GM19324 (cell line): ENCODE data around the gene COL26A1.
"Not testable (repeated sequence)": the region's sequence is repeated elsewhere in the genome, so short reads cannot be mapped to it uniquely, and the experiment has no call there.

Experiments used
- ATAC-seq: cut with Tn5 transposase; IDR thresholded peaks from one replicate; pipeline ENCODE4 v1.9.1; 2021; ENCODE audit warnings: mild to moderate bottlenecking, moderate library complexity; ENCODE audit not compliant: unreplicated experiment, low FRiP score

Gene COL26A1

DNA sequence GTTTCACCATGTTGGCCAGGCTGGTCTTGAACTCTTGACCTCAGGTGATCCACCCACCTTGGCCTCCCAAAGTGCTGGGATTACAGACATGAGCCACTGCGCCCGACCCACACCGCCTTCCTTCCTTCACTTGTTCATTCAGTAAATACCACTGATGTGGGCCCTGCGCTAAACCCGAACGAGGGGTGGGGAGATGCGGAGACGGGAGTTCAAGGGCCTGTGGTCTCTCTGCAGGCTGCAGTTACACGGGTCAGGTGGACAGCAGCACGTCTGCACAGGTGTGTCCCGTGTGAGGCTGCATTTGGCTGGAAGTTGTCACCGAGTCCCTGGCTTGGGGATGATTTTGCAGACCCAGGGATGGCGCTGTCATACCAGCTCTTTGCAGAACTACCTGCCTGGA is 38.1 kb downstream of the COL26A1 start:
- no peak for ATAC-seq

GRCh38 chr7:101401390-101402080 is 38.9 kb downstream of the COL26A1 start:
- no peak for ATAC-seq

DNA sequence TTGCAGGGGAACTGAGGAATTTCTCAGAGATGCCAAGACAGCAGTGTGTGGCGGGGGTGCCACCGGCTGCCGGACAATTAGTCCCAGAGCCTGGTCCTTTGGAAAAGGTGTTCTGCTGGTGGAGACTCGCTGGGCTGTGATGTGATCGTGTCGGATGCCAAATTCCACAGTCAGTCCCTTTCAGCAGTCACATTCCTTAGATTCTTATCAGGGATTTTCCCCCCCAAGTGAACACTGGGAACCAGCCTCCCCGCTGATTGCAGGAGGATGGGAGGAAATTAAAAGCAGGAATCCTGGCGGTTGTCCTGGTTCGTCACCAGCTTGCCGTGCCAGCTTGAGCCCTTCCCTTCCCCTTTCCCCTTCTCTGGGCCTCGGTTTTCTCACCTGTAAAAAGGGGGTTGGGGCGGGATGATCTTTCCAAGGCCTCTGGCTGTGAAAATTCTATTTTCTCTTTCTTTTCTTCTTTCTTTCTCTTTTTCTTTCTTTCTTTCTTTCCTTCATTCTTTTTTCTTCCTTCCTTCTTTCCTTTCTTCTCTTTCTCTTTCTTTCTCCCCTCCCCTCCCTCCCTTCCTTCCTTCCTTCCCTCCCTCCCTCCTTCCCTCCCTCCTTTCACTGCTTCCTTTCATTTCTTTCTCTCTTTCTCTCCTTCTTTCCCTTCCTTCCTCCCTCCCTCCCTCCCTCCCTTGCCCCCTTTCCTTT is 39.6 kb downstream of the COL26A1 start:
- ATAC-seq, result no peak

GRCh38 chr7:101402835-101403234 is 40.2 kb downstream of the COL26A1 start:
- no peak for ATAC-seq

DNA sequence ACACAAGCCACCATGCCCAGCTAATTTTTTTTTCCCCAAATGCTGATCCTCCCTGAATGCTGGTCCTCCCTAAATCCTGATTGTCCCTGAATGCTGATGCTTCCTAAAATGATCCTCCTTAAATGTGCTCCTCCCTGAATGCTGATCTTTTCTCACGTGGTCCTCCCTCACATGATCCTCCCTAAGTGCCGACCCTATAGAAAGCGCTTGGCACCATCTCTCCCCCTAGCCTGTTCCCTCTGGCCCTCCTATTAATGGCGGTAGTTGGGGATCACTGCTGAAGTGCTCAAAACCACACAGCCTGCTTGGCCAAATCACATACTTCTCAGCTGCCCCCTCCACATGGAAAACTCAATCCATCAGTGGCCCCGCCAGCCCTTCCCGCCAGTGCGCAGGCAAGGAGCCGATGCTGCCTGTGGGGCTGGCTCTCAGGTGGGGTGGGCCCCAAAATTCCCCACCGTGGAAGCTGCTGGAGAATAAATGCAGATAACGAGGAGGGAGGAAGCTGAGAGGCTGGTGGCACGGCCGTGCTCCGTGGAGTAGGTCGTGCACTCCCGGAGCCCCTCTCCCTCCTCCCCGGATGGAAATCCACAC is 42.9 kb downstream of the COL26A1 start:
- ATAC-seq, result no peak

- ATAC-seq, result no peak
These were observed 48.2 kb downstream of the COL26A1 start for GRCh38 chr7:101410743-101411507.

DNA sequence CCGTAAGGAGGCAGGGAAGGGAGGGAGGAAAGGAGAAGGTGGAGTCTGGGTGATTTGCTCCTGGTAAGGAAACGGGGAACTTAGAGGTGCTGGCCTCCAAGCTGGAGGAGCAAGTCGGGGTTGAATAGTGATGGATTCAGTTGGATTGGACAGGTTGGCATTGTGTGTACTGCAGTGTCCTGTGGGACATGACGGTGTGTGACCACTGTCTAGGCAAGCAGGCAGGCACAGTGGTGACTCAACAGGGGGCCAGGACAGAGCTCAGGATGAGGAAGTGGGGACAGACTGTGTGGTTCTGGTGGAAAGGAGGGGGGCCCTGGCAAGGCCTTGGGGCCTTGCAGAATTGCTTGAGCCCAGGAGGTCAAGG is 48.8 kb downstream of the COL26A1 start:
- ATAC-seq, result no peak

DNA sequence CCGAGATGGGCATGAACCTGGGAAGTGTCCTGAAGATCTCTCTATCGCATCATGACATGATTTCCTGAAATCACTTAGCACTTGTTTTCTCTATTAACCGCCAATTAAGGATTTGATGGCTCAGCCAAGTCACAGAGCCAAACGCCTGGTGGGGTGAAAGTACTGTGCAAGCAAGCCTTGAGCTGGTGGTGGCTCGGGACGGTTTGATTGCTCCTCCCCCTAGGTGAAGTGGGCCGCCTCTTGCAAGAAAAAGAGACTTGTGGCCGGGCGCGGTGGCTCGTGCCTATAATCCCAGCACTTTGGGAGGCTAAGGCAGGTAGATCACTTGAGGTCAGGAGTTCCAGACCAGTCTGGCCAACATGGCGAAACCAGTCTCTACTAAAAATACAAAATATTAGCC is 50.3 kb downstream of the COL26A1 start:
- no peak for ATAC-seq

GRCh38 chr7:101418694-101419093 is 56.0 kb downstream of the COL26A1 start:
- ATAC-seq, result no peak

- ATAC-seq, result no peak
These were observed 57.2 kb downstream of the COL26A1 start for GRCh38 chr7:101419831-101420230.

DNA sequence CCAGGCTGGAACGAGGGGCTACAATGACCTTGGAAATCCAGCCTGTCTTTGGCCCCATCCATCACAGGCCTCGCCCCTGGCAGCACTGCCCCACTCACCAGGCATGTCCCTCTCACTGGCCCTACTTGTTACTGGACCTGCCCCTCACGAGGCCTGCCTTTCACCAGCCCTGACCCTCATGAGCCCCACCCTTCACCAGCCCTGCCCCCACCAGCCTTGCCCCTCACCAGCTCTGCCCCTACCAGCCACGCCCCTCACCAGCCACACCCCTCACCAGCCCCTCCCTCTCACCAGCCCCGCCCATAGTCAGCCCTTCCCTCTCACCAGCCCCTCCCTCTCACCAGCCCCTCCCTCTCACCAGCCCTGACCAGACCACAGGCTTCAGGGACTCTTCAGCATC is 57.8 kb downstream of the COL26A1 start:
- no peak for ATAC-seq

DNA sequence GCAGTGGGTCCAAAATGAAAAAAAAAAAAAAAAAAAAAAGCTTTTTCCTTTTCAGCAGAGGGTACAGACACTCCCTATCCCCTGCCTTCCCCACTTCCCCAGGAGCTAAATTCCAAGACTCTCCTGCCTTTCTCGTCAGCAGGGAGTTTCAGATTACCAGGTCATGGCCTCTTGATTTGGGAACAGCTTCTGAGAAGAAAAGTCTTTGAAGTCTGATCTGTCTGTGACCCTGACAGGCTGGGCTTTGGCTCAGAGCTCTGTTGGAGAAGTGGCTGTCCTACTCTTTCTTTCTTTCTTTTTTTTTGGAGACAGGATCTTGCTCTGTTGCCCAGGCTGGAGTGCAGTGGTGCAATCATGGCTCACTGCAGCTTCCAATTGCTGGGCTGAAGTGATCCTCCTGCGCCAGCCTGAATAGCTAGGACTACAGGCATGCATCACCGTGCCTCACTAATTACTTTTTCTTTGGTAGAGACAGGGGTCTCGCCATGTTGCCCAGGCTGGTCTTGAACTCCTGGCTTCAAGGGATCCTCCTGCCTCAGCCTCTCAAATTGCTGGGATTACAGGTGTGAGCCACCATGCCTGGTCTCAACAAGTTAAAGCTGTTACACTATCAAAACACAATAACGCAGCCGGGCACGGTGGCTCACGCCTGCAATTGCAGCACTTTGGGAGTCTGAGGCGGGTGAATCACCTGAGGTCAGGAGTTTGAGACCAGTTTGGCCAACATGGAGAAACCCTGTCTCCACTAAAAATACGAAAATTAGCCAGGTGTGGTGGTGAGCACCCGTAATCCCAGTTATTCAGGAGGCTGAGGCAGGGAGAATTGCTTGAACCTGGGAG is 59.9 kb downstream of the COL26A1 start:
- no peak for ATAC-seq

DNA sequence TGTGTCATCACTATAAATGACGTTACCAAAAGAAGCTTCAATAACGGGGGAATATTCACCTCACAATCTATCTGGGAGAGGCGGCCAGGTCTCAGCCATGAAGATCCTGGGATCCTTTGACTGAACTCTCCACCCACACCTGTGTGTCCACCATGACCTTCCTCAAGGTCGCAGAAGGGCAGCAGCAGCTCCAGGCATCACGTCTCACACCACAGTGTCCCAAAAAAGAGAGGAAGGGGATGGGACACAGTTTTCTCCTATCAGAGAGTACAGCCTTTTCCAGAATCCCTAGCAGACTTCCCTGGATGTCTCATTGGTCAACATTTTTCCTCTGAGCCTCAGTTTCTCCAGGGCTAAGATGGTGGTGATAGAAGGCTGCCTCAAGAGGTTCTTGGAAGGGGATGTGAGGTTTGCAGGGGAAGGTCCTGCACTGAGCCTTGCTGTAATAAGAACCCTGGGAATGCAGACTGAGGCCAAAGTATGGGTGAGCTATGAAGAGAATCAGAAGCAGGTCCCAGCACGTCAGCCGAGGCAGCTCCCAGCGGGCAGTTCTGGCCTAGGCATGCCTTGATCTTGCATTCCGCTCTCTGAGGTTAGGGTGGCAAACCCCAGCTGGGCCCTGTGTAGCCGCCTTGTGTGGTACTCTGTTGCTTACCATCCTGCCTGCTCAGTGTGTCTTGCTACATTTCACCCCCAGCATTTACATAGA is 63.8 kb downstream of the COL26A1 start:
- no peak for ATAC-seq

DNA sequence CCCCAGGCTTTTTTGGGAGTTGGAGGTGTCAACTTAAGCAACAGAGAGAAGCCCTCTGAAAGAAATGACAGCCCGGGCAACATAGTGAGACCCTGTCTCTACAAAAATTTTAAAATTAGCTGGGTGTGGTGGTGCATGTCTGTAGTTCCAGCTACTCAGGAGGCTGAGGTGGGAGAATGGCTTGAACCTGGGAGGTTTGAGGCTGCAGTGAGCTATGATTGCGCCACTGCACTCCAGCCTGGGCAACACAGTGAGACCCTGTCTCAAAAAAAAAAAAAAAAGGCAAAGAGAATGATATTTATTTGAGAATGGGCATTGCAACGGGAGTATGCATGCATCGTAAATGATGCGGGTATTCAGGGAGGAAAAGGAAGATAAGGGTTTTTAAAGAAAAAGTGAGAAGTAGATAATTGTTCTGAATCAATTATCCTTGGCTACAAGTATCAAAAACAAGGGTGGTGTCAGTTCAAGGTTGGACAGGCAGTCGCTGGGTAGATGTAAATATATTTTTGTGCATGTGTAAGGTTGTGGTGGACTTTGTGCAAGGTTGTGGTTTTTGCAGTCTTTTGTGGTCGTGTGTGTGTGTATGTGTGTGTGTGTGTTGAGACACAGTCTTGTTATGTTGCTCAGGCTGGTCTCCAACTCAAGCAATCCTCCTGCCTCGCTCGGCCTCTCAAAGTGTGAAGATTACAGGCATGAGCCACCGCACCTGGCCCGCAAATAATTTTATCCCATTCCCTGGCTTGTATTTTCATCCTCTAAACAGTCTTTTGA is 65.6 kb downstream of the COL26A1 start:
- ATAC-seq, result no peak

- no peak for ATAC-seq
These were observed 69.6 kb downstream of the COL26A1 start for GRCh38 chr7:101432316-101432715.

- no peak for ATAC-seq
These were observed 71.0 kb downstream of the COL26A1 start for GRCh38 chr7:101433688-101434087.

GRCh38 chr7:101434155-101434554 is 71.5 kb downstream of the COL26A1 start:
- not testable (repeated sequence) for ATAC-seq

DNA sequence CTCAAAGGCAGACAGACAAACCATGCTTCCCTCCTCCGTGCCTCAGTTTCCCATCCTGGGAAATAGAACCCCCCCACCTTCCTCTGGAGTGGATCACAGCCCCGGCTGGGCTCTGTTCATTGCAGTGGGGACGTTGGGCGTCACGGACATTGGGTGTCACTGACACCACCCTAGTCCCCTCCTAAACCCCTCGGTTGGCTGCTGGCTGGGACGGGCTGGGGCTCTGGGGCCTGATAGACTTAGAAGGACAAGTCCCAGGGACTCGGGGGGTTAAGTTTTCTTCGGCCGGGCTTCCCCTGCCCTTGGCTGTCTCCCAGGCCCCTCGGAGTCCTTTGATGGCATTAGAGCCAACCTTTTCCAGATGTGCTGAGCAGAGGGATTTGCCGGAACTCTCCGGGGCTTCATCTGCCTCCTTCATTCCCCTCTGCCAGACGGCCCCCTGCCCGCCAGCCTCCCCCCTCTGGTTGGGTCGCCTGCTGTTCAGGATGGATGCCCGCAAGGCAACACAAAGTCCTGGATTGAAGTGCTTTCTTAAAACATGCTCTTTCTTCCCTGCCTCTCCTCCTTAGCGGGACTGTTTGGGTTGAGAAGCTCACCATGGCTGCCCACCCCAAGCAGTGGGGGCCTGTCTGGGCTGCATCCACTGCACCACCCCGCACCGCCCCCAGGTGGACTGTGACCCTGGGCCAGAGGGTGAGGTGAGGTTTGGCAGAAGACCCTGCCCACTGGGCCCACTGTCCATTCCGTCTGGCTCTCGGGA is 73.0 kb downstream of the COL26A1 start:
- ATAC-seq, result no peak
